SK-N-SH treated with all-trans-retinoic acid at 6 μM for 48 hours (cell line): ENCODE data around the gene PXMP2.

Experiments
- ATAC-seq: fragments of 200-7000 bp; cut with Tn5 transposase; 3 replicates; pipeline ENCODE4 v1.9.1; 2020; ENCODE audit warnings: mild to moderate bottlenecking, moderate library complexity
- ARNTL ChIP-seq: fragments of 450-650 bp; formaldehyde crosslinking; IDR thresholded peaks from 2 replicates; pipeline ENCODE4 v1.5.0; 2020; ENCODE audit warnings: low read depth, mild to moderate bottlenecking, moderate library complexity, borderline replicate concordance
- BACH2 ChIP-seq: fragments of 250-450 bp; sonication (Bioruptor Pico); IDR thresholded peaks from 2 replicates; pipeline ENCODE4 v1.9.0; 2021; ENCODE audit warnings: mild to moderate bottlenecking, borderline replicate concordance
- CSDC2 ChIP-seq: fragments of 250-450 bp; sonication (Bioruptor Pico); IDR thresholded peaks from 2 replicates; pipeline ENCODE4 v1.5.0; 2020; ENCODE audit warnings: mild to moderate bottlenecking, moderate library complexity
- ESRRG ChIP-seq: fragments of 250-450 bp; sonication (Bioruptor Pico); IDR thresholded peaks from 2 replicates; pipeline ENCODE4 v1.6.1; 2021; ENCODE audit warnings: mild to moderate bottlenecking
- GLIS3 ChIP-seq: fragments of 250-450 bp; sonication (Bioruptor Pico); IDR thresholded peaks from 2 replicates; pipeline ENCODE4 v1.5.0; 2020; ENCODE audit warnings: mild to moderate bottlenecking, moderate library complexity
- ISL1 ChIP-seq: fragments of 250-450 bp; sonication (Bioruptor Pico); IDR thresholded peaks from 2 replicates; pipeline ENCODE4 v2.1.2; 2022; ENCODE audit warnings: mild to moderate bottlenecking, moderate library complexity
- OSR1 ChIP-seq: fragments of 250-450 bp; sonication (Bioruptor Pico); IDR thresholded peaks from 2 replicates; pipeline ENCODE4 v1.8.0; 2022; ENCODE audit warnings: moderate library complexity, mild to moderate bottlenecking, inconsistent platforms
- PPARA ChIP-seq: fragments of 250-450 bp; sonication (Bioruptor Pico); IDR thresholded peaks from 2 replicates; pipeline ENCODE4 v1.5.0; 2020; ENCODE audit warnings: mild to moderate bottlenecking, borderline replicate concordance
- RARB ChIP-seq: fragments of 250-450 bp; sonication (Bioruptor Pico); IDR thresholded peaks from 2 replicates; pipeline ENCODE4 v1.8.0; 2021; ENCODE audit warnings: mild to moderate bottlenecking, moderate library complexity
- SNAI2 ChIP-seq: fragments of 250-450 bp; sonication (Bioruptor Pico); IDR thresholded peaks from 2 replicates; pipeline ENCODE4 v1.5.0; 2020; ENCODE audit warnings: mild to moderate bottlenecking, moderate library complexity
- TCF4 ChIP-seq: fragments of 250-450 bp; sonication (Bioruptor Pico); IDR thresholded peaks from 2 replicates; pipeline ENCODE4 v1.8.0; 2021; ENCODE audit warnings: mild to moderate bottlenecking, moderate library complexity, borderline replicate concordance
- TOX ChIP-seq: fragments of 250-450 bp; sonication (Bioruptor Pico); IDR thresholded peaks from 2 replicates; pipeline ENCODE4 v1.8.0; 2021; ENCODE audit warnings: mild to moderate bottlenecking, moderate library complexity, borderline replicate concordance
- ZFP3 ChIP-seq: fragments of 250-450 bp; sonication (Bioruptor Pico); IDR thresholded peaks from 2 replicates; pipeline ENCODE4 v1.5.0; 2020; ENCODE audit warnings: mild to moderate bottlenecking, moderate library complexity
- ZFP30 ChIP-seq: fragments of 450-650 bp; formaldehyde crosslinking; IDR thresholded peaks from 2 replicates; pipeline ENCODE4 v1.5.0; 2022; ENCODE audit warnings: mild to moderate bottlenecking, moderate library complexity
- ZNF565 ChIP-seq: fragments of 450-650 bp; formaldehyde crosslinking; conservative IDR thresholded peaks from 2 replicates; pipeline ENCODE4 v1.5.0; 2020; ENCODE audit warnings: low read depth, mild to moderate bottlenecking, moderate library complexity
- ZNF70 ChIP-seq: fragments of 450-650 bp; formaldehyde crosslinking; IDR thresholded peaks from 2 replicates; pipeline ENCODE4 v1.5.0; 2020; ENCODE audit warnings: mild to moderate bottlenecking, moderate library complexity
- ZNF8 ChIP-seq: fragments of 450-650 bp; formaldehyde crosslinking; IDR thresholded peaks from 2 replicates; pipeline ENCODE4 v1.5.0; 2020; ENCODE audit warnings: mild to moderate bottlenecking, moderate library complexity
- TF ChIP-seq, protein P1 (sequence below): fragments of 250-450 bp; sonication (Bioruptor Pico); IDR thresholded peaks from 2 replicates; pipeline ENCODE4 v1.5.1; 2021; ENCODE audit warnings: mild to moderate bottlenecking, moderate library complexity
- TF ChIP-seq, protein P2 (sequence below): fragments of 250-450 bp; sonication (Bioruptor Pico); IDR thresholded peaks from 2 replicates; pipeline ENCODE4 v1.8.0; 2020; ENCODE audit warnings: mild to moderate bottlenecking, moderate library complexity, borderline replicate concordance
- TF ChIP-seq, protein P3 (sequence below): fragments of 250-450 bp; sonication (Bioruptor Pico); IDR thresholded peaks from 2 replicates; pipeline ENCODE4 v1.5.1; 2020; ENCODE audit warnings: low read depth, mild to moderate bottlenecking, moderate library complexity
- TF ChIP-seq, protein P4 (sequence below): fragments of 250-450 bp; sonication (Bioruptor Pico); IDR thresholded peaks from 2 replicates; pipeline ENCODE4 v1.5.0; 2020; ENCODE audit warnings: mild to moderate bottlenecking, moderate library complexity
- TF ChIP-seq, protein P5 (sequence below): fragments of 250-450 bp; sonication (Bioruptor Pico); IDR thresholded peaks from 2 replicates; pipeline ENCODE4 v1.8.0; 2021; ENCODE audit warnings: low read depth, mild to moderate bottlenecking, moderate library complexity, borderline replicate concordance

PXMP2 gene

DNA sequence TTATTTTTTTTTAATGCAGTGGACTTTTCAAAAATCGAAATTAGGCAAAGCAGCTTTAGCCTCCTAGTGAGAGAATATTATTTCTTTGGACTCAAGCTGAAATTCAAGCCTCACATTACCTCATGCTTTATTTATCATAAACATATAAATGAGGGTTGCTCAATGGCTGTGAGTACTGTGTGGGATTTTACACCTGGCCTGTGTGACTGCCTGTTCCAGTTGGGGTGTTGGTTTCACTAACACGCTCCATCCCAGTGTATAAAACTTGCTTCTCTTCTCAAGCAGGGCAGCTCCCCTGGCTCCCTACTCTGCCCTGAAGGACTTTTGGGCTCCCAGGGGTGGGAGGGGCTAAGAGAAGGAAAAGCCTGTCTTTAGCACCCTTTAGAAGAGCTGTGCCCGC, 59.2 kb downstream of the PXMP2 start:
- no peak for ATAC-seq

DNA sequence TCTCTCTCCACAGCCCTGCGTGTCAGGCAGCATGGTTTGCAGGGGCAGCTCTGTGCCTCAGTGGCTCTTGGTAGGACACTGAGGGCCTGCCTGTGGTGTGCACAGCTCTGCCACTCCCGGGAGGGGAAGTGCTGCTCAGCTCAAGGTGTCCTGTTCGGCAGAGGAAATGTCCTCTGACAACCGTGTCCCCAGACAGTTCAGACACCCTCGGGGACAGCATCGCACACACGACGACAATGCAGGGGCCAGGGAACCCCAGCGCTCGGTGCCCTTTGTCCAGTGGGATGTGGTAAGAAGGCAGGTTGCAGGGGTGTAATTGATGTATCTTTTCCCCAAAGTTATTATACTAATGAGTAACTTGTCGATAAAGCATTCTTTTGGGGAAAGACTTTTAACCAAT, 60.0 kb downstream of the PXMP2 start:
- ATAC-seq: no peak
- TF ChIP-seq CSDC2 (no peak), ZNF565 (CRISPR knock-in tag) (no peak), ESRRG (CRISPR knock-in tag) (no peak), ZNF8 (CRISPR knock-in tag) (no peak), ZFP30 (no peak), TOX (CRISPR knock-in tag) (no peak), SNAI2 (CRISPR knock-in tag) (no peak), ZNF70 (CRISPR knock-in tag) (no peak), ISL1 (CRISPR knock-in tag) (no peak)
- TF ChIP-seq, protein P1, sequence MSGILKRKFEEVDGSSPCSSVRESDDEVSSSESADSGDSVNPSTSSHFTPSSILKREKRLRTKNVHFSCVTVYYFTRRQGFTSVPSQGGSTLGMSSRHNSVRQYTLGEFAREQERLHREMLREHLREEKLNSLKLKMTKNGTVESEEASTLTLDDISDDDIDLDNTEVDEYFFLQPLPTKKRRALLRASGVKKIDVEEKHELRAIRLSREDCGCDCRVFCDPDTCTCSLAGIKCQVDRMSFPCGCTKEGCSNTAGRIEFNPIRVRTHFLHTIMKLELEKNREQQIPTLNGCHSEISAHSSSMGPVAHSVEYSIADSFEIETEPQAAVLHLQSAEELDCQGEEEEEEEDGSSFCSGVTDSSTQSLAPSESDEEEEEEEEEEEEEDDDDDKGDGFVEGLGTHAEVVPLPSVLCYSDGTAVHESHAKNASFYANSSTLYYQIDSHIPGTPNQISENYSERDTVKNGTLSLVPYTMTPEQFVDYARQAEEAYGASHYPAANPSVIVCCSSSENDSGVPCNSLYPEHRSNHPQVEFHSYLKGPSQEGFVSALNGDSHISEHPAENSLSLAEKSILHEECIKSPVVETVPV (CRISPR knock-in tag): no peak
- TF ChIP-seq, protein P2, sequence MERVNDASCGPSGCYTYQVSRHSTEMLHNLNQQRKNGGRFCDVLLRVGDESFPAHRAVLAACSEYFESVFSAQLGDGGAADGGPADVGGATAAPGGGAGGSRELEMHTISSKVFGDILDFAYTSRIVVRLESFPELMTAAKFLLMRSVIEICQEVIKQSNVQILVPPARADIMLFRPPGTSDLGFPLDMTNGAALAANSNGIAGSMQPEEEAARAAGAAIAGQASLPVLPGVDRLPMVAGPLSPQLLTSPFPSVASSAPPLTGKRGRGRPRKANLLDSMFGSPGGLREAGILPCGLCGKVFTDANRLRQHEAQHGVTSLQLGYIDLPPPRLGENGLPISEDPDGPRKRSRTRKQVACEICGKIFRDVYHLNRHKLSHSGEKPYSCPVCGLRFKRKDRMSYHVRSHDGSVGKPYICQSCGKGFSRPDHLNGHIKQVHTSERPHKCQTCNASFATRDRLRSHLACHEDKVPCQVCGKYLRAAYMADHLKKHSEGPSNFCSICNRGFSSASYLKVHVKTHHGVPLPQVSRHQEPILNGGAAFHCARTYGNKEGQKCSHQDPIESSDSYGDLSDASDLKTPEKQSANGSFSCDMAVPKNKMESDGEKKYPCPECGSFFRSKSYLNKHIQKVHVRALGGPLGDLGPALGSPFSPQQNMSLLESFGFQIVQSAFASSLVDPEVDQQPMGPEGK (CRISPR knock-in tag): no peak
- TF ChIP-seq, all 23 proteins: peak for 0

More for the DNA sequence above, 59.2 kb downstream of the PXMP2 start:
- TF ChIP-seq, protein P3, sequence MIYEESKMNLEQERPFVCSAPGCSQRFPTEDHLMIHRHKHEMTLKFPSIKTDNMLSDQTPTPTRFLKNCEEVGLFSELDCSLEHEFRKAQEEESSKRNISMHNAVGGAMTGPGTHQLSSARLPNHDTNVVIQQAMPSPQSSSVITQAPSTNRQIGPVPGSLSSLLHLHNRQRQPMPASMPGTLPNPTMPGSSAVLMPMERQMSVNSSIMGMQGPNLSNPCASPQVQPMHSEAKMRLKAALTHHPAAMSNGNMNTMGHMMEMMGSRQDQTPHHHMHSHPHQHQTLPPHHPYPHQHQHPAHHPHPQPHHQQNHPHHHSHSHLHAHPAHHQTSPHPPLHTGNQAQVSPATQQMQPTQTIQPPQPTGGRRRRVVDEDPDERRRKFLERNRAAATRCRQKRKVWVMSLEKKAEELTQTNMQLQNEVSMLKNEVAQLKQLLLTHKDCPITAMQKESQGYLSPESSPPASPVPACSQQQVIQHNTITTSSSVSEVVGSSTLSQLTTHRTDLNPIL (CRISPR knock-in tag): no peak
- TF ChIP-seq ZFP3 (no peak), ZFP30 (no peak), TCF4 (CRISPR knock-in tag) (no peak), ARNTL (no peak), BACH2 (CRISPR knock-in tag) (no peak), ISL1 (CRISPR knock-in tag) (no peak), GLIS3 (CRISPR knock-in tag) (no peak), ZNF8 (CRISPR knock-in tag) (no peak)

DNA sequence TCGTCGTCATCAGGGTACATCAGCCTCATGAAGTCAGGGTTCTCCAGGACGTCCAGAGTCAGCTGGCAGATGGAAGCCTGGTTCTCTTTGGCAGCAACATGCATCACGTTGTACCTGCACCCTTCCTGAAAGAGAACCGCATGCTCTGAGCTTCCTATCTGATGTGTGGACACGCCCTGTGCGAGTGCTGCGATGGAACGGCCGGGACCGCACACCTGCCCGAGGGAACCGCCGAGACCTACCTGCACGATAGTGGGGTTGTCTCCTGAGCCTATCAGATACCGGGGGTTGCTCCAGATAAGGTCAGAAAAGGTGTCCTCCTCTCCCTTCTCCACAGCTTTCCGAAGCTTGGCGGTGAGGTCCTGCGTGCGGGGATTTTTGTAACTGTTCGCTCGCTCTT, 60.5 kb downstream of the PXMP2 start:
- TF ChIP-seq GLIS3 (CRISPR knock-in tag) (no peak), ZFP30 (no peak), BACH2 (CRISPR knock-in tag) (no peak), TCF4 (CRISPR knock-in tag) (no peak), ZNF70 (CRISPR knock-in tag) (no peak), RARB (CRISPR knock-in tag) (no peak), OSR1 (CRISPR knock-in tag) (no peak), TOX (CRISPR knock-in tag) (no peak), ZNF8 (CRISPR knock-in tag) (no peak), PPARA (CRISPR knock-in tag) (no peak), ISL1 (CRISPR knock-in tag) (no peak)
- TF ChIP-seq, protein P1 (CRISPR knock-in tag): no peak
- TF ChIP-seq, protein P2 (CRISPR knock-in tag): no peak
- TF ChIP-seq, protein P4, sequence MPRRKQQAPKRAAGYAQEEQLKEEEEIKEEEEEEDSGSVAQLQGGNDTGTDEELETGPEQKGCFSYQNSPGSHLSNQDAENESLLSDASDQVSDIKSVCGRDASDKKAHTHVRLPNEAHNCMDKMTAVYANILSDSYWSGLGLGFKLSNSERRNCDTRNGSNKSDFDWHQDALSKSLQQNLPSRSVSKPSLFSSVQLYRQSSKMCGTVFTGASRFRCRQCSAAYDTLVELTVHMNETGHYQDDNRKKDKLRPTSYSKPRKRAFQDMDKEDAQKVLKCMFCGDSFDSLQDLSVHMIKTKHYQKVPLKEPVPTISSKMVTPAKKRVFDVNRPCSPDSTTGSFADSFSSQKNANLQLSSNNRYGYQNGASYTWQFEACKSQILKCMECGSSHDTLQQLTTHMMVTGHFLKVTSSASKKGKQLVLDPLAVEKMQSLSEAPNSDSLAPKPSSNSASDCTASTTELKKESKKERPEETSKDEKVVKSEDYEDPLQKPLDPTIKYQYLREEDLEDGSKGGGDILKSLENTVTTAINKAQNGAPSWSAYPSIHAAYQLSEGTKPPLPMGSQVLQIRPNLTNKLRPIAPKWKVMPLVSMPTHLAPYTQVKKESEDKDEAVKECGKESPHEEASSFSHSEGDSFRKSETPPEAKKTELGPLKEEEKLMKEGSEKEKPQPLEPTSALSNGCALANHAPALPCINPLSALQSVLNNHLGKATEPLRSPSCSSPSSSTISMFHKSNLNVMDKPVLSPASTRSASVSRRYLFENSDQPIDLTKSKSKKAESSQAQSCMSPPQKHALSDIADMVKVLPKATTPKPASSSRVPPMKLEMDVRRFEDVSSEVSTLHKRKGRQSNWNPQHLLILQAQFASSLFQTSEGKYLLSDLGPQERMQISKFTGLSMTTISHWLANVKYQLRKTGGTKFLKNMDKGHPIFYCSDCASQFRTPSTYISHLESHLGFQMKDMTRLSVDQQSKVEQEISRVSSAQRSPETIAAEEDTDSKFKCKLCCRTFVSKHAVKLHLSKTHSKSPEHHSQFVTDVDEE (CRISPR knock-in tag): no peak
- TF ChIP-seq, protein P5, sequence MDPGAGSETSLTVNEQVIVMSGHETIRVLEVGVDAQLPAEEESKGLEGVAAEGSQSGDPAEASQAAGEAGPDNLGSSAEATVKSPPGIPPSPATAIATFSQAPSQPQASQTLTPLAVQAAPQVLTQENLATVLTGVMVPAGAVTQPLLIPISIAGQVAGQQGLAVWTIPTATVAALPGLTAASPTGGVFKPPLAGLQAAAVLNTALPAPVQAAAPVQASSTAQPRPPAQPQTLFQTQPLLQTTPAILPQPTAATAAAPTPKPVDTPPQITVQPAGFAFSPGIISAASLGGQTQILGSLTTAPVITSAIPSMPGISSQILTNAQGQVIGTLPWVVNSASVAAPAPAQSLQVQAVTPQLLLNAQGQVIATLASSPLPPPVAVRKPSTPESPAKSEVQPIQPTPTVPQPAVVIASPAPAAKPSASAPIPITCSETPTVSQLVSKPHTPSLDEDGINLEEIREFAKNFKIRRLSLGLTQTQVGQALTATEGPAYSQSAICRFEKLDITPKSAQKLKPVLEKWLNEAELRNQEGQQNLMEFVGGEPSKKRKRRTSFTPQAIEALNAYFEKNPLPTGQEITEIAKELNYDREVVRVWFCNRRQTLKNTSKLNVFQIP (CRISPR knock-in tag): no peak
- ATAC-seq: no peak
